ENCODE measurements around the gene CCDC150.

GRCh38 chr2:196640031-196640548, 575 bp downstream of the CCDC150 start:
- TF ChIP-seq CEBPB (IDR thresholded peaks at IDR 0.05; ENCODE audit: low read depth) (no peak), CTCF (IDR thresholded peaks at IDR 0.05 in 2 of 3, conservative IDR thresholded peaks at IDR 0.05 in 1 of 3; ENCODE audit: borderline replicate concordance in 1 of 3, insufficient read depth in 1 of 3, low read depth in 2 of 3, low read length in 2 of 3) (0 out of 6 replicates have a peak, but pooled peaks of 1 of the 3 experiments have one; percentile 3), REST (IDR thresholded peaks at IDR 0.05; ENCODE audit: low read depth) (no peak), POLR2A (IDR thresholded peaks at IDR 0.05; ENCODE audit: borderline replicate concordance, extremely low read depth, insufficient read depth, insufficient read length) (no peak), ZNF274 (IDR thresholded peaks at IDR 0.05; ENCODE audit: low read depth, low read length) (no peak), SIN3A (IDR thresholded peaks at IDR 0.05; ENCODE audit: low read depth) (no peak), POLR2AphosphoS5 (IDR thresholded peaks at IDR 0.05; ENCODE audit: low read depth, low read length) (no peak), SP1 (IDR thresholded peaks at IDR 0.05; ENCODE audit: low read depth) (no peak), EZH2phosphoT487 (IDR thresholded peaks at IDR 0.05; ENCODE audit: borderline replicate concordance) (no peak), ZFX (IDR thresholded peaks at IDR 0.05) (no peak), YY1 (IDR thresholded peaks at IDR 0.05; ENCODE audit: extremely low read depth, insufficient replicate concordance, low read depth, low read length) (no peak), RAD21 (IDR thresholded peaks at IDR 0.05; ENCODE audit: low read depth) (no peak), SRF (IDR thresholded peaks at IDR 0.05; ENCODE audit: low read depth) (no peak)
- TF ChIP-seq, protein P1, sequence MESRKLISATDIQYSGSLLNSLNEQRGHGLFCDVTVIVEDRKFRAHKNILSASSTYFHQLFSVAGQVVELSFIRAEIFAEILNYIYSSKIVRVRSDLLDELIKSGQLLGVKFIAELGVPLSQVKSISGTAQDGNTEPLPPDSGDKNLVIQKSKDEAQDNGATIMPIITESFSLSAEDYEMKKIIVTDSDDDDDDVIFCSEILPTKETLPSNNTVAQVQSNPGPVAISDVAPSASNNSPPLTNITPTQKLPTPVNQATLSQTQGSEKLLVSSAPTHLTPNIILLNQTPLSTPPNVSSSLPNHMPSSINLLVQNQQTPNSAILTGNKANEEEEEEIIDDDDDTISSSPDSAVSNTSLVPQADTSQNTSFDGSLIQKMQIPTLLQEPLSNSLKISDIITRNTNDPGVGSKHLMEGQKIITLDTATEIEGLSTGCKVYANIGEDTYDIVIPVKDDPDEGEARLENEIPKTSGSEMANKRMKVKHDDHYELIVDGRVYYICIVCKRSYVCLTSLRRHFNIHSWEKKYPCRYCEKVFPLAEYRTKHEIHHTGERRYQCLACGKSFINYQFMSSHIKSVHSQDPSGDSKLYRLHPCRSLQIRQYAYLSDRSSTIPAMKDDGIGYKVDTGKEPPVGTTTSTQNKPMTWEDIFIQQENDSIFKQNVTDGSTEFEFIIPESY (IDR thresholded peaks at IDR 0.05; ENCODE audit: extremely low read depth, insufficient replicate concordance, low read length): no peak
